HCT116 (cell line): ENCODE data around the gene NFX1. TPM values are rescaled to one million over a fixed set of nuclear protein-coding genes. Genes with fewer than 3 reads are reported as not detected.

Experiments used
- ATAC-seq: fragments of 200-7000 bp; cut with Tn5 transposase; 2 replicates; pipeline ENCODE4 v1.9.1; 2020; ENCODE audit warnings: mild to moderate bottlenecking, moderate library complexity
- BruUV-seq: library from RNA; stranded (reverse); fragments of 400-500 nt; replicated peaks from 2 replicates; lab custom pipeline; 2021; lab: Mats Ljungman, UMichigan
- CTCF ChIA-PET: fragments of 300-600 bp; sonication (Branson Sonifier 250); formaldehyde crosslinking; loops from one replicate; lab custom pipeline; 2021; ENCODE audit warnings: antibody characterized with exemption; lab: Charles Lee
- POLR2A ChIA-PET: fragments of 300-600, 350-600 bp; sonication (Branson Sonifier 250); formaldehyde crosslinking; loops from one replicate; lab custom pipeline; 2021; ENCODE audit warnings: antibody characterized with exemption; lab: Charles Lee
- RAD21 ChIA-PET, 2 experiments: fragments of 300-600 bp; sonication (Branson Sonifier 250); formaldehyde crosslinking; loops; one replicate each; lab custom pipeline; 2023; ENCODE audit warnings: low total read pairs in 2 of 2; ENCODE audit not compliant: uncharacterized antibody in 2 of 2, unreplicated experiment in 2 of 2, low non-redundant PET in 1 of 2; lab: Charles Lee
- DNase-seq: peaks from one replicate; pipeline ENCODE4 v3.0.0-alpha.2; 2010; ENCODE audit warnings: low read depth, low spot score
- H2AFZ ChIP-seq: fragments of 200-600 bp; shearing (Covaris generic), sonication (generic); 2 replicates; pipeline ENCODE4 v1.6.1; 2017; ENCODE audit warnings: low read depth, mixed run types, mixed read lengths, antibody characterized with exemption, low read length; ENCODE audit not compliant: poor library complexity, severe bottlenecking
- H3K27ac ChIP-seq: 2 replicates; pipeline ENCODE4 v1.5.1; 2012; ENCODE audit warnings: low read depth, low read length
- H3K27me3 ChIP-seq: fragments of 200-600 bp; sonication (generic); 2 replicates; pipeline ENCODE4 v1.6.1; 2016; ENCODE audit warnings: mixed run types, low read length, mixed read lengths; ENCODE audit not compliant: insufficient read depth
- H3K36me3 ChIP-seq, 2 experiments: fragments of 200-500 bp in 1 of 2; fragments of 200-600 bp in 1 of 2; sonication (Bioruptor generic) in 1 of 2; sonication (generic) in 1 of 2; 2 replicates each; pipeline versions ENCODE4 v1.5.1 to v1.6.1; 2014 to 2016; ENCODE audit warnings: low read length in 2 of 2, inconsistent platforms in 1 of 2, mixed read lengths in 1 of 2, mixed run types in 1 of 2; ENCODE audit not compliant: insufficient read depth in 2 of 2, control insufficient read depth in 1 of 2
- H3K4me1 ChIP-seq, 2 experiments: fragments of 200-600 bp in 1 of 2; sonication (generic) in 1 of 2; 2 replicates each; pipeline versions ENCODE4 v1.5.1 to v1.6.1; 2012 to 2017; ENCODE audit warnings: low read length in 2 of 2, inconsistent platforms in 1 of 2, mild to moderate bottlenecking in 1 of 2, mixed read lengths in 1 of 2, mixed run types in 1 of 2, moderate library complexity in 1 of 2; ENCODE audit not compliant: insufficient read depth in 2 of 2, control insufficient read depth in 1 of 2
- H3K4me2 ChIP-seq: fragments of 200-600 bp; sonication (generic); 2 replicates; pipeline ENCODE4 v1.6.1; 2017; ENCODE audit warnings: mixed run types, low read length, mixed read lengths
- H3K4me3 ChIP-seq, 2 experiments: fragments of 200-600 bp in 1 of 2; sonication (generic) in 1 of 2; replicated peaks in 1 of 2; 2 replicates each; pipeline ENCODE4 v1.5.1; 2011 to 2016; ENCODE audit warnings: low read length in 2 of 2, control low read depth in 1 of 2, low read depth in 1 of 2, mild to moderate bottlenecking in 1 of 2, mixed read lengths in 1 of 2, mixed run types in 1 of 2
- H3K79me2 ChIP-seq: fragments of 200-600 bp; sonication (generic); 2 replicates; pipeline ENCODE4 v1.6.1; 2017; ENCODE audit warnings: mild to moderate bottlenecking, mixed run types, low read length, moderate library complexity, mixed read lengths; ENCODE audit not compliant: insufficient read depth
- H3K9ac ChIP-seq: fragments of 200-600 bp; sonication (generic); 2 replicates; pipeline ENCODE4 v1.6.1; 2016; ENCODE audit warnings: low read length, mixed read lengths
- H3K9me2 ChIP-seq: fragments of 200-600 bp; sonication (generic), shearing (Covaris generic); 2 replicates; pipeline ENCODE4 v1.6.1; 2017; ENCODE audit warnings: mixed run types, mild to moderate bottlenecking, moderate library complexity; ENCODE audit not compliant: insufficient read depth
- H3K9me3 ChIP-seq, 2 experiments: fragments of 200-500 bp in 1 of 2; fragments of 200-600 bp in 1 of 2; sonication (Bioruptor generic) in 1 of 2; sonication (generic) in 1 of 2; 2 replicates each; pipeline ENCODE4 v1.6.1; 2014 to 2017; ENCODE audit warnings: low read length in 2 of 2, mixed read lengths in 2 of 2, inconsistent platforms in 1 of 2, low read depth in 1 of 2, mild to moderate bottlenecking in 1 of 2, mixed run types in 1 of 2, moderate library complexity in 1 of 2; ENCODE audit not compliant: control insufficient read depth in 1 of 2, insufficient read depth in 1 of 2
- H4K20me1 ChIP-seq: fragments of 200-600 bp; sonication (generic), shearing (Covaris generic); 2 replicates; pipeline ENCODE4 v1.6.1; 2017; ENCODE audit warnings: mixed run types, mild to moderate bottlenecking, moderate library complexity; ENCODE audit not compliant: insufficient read depth
- CBX3 ChIP-seq: IDR thresholded peaks from 2 replicates; pipeline ENCODE4 v1.6.1; 2012; ENCODE audit warnings: low read depth
- YY1 ChIP-seq: IDR thresholded peaks from 2 replicates; pipeline ENCODE4 v1.6.1; 2011; ENCODE audit warnings: low read length, low read depth, moderate library complexity, mild to moderate bottlenecking; ENCODE audit not compliant: insufficient replicate concordance; ENCODE audit errors: extremely low read depth
- intact Hi-C: fragments of 100-400 bp; cut with micrococcal nuclease; formaldehyde crosslinking; loops from 2 replicates; pipeline ENCODE4 v1.10.0; 2022
- total RNA-seq: library from RNA; stranded (reverse); gene quantifications from one replicate; pipeline ENCODE4 v1.2.1, GENCODE V29; 2021; ENCODE audit not compliant: unreplicated experiment

NFX1 gene
- total RNA-seq, 1 experiment from 2014 or later, result 31.7 TPM

DNA sequence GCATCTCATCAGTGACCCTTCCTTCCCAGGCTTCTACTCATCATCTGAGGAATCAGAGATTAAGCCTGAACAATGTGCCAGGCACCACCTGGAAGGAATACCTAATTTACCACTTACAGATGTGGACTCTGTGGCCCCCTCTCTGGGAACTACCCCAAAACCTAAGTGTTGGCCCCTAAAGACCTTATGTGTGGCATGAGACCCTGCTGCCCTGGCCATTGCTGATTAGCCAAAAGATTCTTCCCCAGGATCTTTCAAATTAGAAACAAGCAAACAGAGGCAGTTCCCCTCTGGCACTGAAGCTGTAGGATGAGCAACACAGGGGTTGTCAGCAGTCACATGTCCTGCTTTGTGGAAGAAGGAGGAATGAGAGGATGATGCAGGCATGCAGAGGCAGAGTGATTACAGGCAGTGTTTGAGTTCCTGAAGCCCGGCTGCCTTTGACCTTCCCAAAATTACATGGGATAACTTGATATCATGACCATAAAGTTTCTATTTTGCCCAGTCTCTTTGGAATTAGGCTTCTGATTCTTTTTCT is 39.8 kb upstream of the NFX1 start:
- ChIA-PET CTCF (no interaction called here), RAD21 (no interaction called here), POLR2A (no interaction called here)
- peaks cover 23 to 26% of the 10 kb centered on the region in 2 experiments for H3K36me3 ChIP-seq
- H3K4me2 ChIP-seq, result no peak overlapping the region
- no peak overlapping the region for H3K4me3 ChIP-seq
- no peaks in the 10 kb centered on the region for H3K9me3 ChIP-seq
- intact Hi-C loops, result no loop called here
- H3K4me1 ChIP-seq, result no peaks in the 10 kb centered on the region
- TF ChIP-seq CBX3, result no peak
- H3K27me3 ChIP-seq, result no peaks in the 10 kb centered on the region
- no peaks in the 10 kb centered on the region for H4K20me1 ChIP-seq
- no peaks in the 10 kb centered on the region for H3K79me2 ChIP-seq
- no peak for ATAC-seq
- DNase-seq, result no peak
- BruUV-seq, result no TSS peak
- H3K9me2 ChIP-seq, result no peaks in the 10 kb centered on the region
- no peak overlapping the region for H2AFZ ChIP-seq
- H3K9ac ChIP-seq, result no peak overlapping the region
- no peak overlapping the region for H3K27ac ChIP-seq

DNA sequence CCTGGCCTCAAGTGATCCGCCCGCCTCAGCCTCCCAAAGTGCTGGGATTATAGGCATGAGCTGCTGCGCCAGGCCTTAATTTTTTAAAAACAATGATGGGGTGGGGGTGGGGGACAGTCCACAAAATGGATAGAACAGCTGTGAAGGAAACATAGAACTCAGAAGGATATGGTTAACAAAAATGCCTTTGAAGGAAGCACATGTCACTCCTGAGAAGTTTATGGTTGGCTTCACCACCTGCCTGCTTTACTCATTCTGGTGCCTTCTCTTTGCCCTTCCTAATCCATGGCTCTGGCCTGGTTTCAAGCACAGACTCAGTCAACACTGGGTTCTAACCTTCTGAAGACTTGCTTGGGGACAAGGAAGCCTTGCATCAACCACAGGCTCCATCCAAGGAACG is 36.1 kb upstream of the NFX1 start:
- H3K27ac ChIP-seq, result no peak overlapping the region
- intact Hi-C loops, result no loop called here
- H3K4me1 ChIP-seq, result no peaks in the 10 kb centered on the region
- no peak overlapping the region for H3K9ac ChIP-seq
- no peak for ATAC-seq
- no peaks in the 10 kb centered on the region for H3K27me3 ChIP-seq
- H2AFZ ChIP-seq, result no peak overlapping the region
- H3K4me3 ChIP-seq, result no peak overlapping the region
- no peak for TF ChIP-seq YY1
- TF ChIP-seq, all 23 proteins: peak for 0
- peaks cover 43 to 55% of the 10 kb centered on the region in 2 experiments for H3K36me3 ChIP-seq
- POLR2A ChIA-PET, result interaction anchor here (0.8 kb wide), 2 partner anchors 8 to 20 kb away, joined by 3 to 5 read pairs; no protein-coding TSS in a partner anchor
- no peaks in the 10 kb centered on the region for H4K20me1 ChIP-seq
- CTCF ChIA-PET, result no interaction called here
- peaks cover 3% of the 10 kb centered on the region; the same call in 1 of the 2 replicates for H3K79me2 ChIP-seq
- no peak overlapping the region for H3K4me2 ChIP-seq
- BruUV-seq, result no TSS peak
- no peak for DNase-seq
- no peaks in the 10 kb centered on the region for H3K9me3 ChIP-seq
- no peaks in the 10 kb centered on the region for H3K9me2 ChIP-seq
- RAD21 ChIA-PET, result interaction anchor here in 1 of 2 experiments (0.6 kb wide), 1 partner anchor 25 kb away, joined by 3 read pairs; no protein-coding TSS in a partner anchor
